ENCODE data around the gene NFATC4. TPM values are rescaled to one million over a fixed set of nuclear protein-coding genes. Genes with fewer than 3 reads are reported as not detected.
A peak's percentile ranks its signal among the peaks of the same experiment; 100 is the strongest.

NFATC4 gene
- total RNA-seq, 1 experiment from 2014 or later = 15.1 TPM

DNA sequence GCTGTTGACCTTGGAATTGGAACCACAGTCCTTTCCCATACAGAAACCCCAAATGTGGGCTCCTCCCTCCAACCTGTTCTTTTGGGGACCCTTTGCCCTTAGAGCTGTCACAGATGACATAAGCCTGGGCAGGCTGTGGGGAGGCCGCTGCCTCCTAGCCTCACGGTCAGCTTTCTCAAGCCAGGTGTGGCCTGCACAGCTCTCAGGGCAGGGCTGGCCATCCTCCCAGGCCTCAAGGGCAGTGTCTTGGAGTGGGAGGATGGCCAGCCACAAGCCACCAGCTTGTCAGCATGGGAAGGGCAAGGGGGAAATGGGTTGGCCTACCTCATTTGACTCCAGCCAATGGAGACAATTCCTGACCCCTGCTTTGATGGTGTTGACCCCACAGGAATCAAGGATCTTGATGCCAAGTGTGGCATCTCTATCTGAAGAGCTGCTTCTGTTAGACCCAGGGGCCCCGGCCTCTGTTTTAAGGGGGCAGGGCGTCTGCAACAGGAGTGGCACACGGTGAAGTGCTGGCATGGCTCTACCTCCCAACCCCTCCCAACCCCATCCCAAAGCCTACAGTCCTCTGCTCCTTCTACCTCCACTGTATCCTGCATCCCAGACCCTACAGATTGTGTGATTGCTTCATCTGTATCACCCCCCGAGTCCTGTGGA lies 50.0 kb downstream of the NFATC4 start:
- Histone ChIP-seq H4K20me1 (ENCODE audit: low read length) (no peaks in the 10 kb centered on the region), H3K79me2 (ENCODE audit: low read length) (no peaks in the 10 kb centered on the region), H3K27ac (ENCODE audit: low read length) (peak overlapping the region; percentile 71), H3K9me2 (replicated peaks; ENCODE audit: low read length) (no peaks in the 10 kb centered on the region), H3F3A (ENCODE audit: low read length, unreplicated experiment) (peaks cover 4% of the 10 kb centered on the region), H3K36me3 (ENCODE audit: low read depth, low read length) (no peaks in the 10 kb centered on the region), H3K4me2 (ENCODE audit: low read length) (peak overlapping the region; percentile 34; the same call in 1 of the 2 replicates), H3K9me3 (ENCODE audit: low read length) (no peaks in the 10 kb centered on the region), H3K27me3 (ENCODE audit: low read length) (no peaks in the 10 kb centered on the region), H3K9ac (ENCODE audit: low read length) (no peak overlapping the region), H2AFZ (ENCODE audit: low read length) (0 out of 2 replicates have a peak overlapping the region, but pooled peaks have one; percentile 10), H3K4me1 (ENCODE audit: insufficient read depth, low read length) (peaks cover 20% of the 10 kb centered on the region), H3K4me3 (ENCODE audit: low read length) (no peak overlapping the region)
- TF ChIP-seq EZH2phosphoT487 (IDR thresholded peaks at IDR 0.05; ENCODE audit: borderline replicate concordance, low read length) (no peak), CTCF (conservative IDR thresholded peaks at IDR 0.05; ENCODE audit: low read depth, low read length) (no peak), EZH2 (IDR thresholded peaks at IDR 0.05; ENCODE audit: low read length, unreplicated experiment) (no peak)
- ATAC-seq (no peak), DNase-seq (no peak)
- intact Hi-C loops (cut with micrococcal nuclease) = no loop called here
- CTCF ChIA-PET = interaction anchor here (0.7 kb wide), 1 partner anchor 271 kb away, joined by 4 read pairs; no protein-coding TSS in a partner anchor
- POLR2A ChIA-PET (ENCODE audit: unreplicated experiment) = no interaction called here
- no TSS peak for BruUV-seq (replicated peaks)

DNA sequence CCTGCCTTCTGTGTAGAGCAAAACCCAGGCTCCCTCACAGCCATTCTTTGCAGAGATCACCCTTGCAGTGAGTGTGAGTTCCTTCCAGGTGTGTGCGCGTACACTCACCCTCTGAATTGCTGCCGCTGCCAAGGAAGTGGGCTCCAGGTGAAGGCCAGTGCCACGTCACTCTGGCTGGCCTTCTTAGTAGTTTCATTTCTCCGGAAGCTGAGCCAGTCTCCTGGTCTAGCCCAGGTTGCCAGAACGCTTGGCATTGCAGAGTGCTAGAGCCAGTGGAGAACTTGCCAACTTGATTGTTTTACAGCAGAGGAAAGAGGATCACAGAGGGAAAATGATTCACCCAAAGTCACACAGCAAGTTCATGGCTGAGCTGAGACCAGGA lies 50.5 kb downstream of the NFATC4 start:
- intact Hi-C loops (cut with micrococcal nuclease) = no loop called here
- 0 out of 2 replicates have a peak overlapping the region, but pooled peaks have one; percentile 10 for H2AFZ ChIP-seq (ENCODE audit: low read length)
- no peaks in the 10 kb centered on the region for H4K20me1 ChIP-seq (ENCODE audit: low read length)
- no peak overlapping the region for H3K9ac ChIP-seq (ENCODE audit: low read length)
- no TSS peak for BruUV-seq (replicated peaks)
- no peak overlapping the region for H3K4me3 ChIP-seq (ENCODE audit: low read length)
- DNase-seq = peak; percentile 93
- H3K4me2 ChIP-seq (ENCODE audit: low read length) = peak overlapping the region; percentile 34
- peak overlapping the region; percentile 71 for H3K27ac ChIP-seq (ENCODE audit: low read length)
- H3K36me3 ChIP-seq (ENCODE audit: low read depth, low read length) = no peaks in the 10 kb centered on the region
- H3K79me2 ChIP-seq (ENCODE audit: low read length) = no peaks in the 10 kb centered on the region
- POLR2A ChIA-PET (ENCODE audit: unreplicated experiment) = interaction anchor here (0.6 kb wide), 1 partner anchor 11 kb away, joined by 3 read pairs; the partner anchor contains the start of gene KHNYN
- TF ChIP-seq CTCF (conservative IDR thresholded peaks at IDR 0.05; ENCODE audit: low read depth, low read length) = no peak
- TF ChIP-seq EZH2phosphoT487 (IDR thresholded peaks at IDR 0.05; ENCODE audit: borderline replicate concordance, low read length) = no peak
- TF ChIP-seq EZH2 (IDR thresholded peaks at IDR 0.05; ENCODE audit: low read length, unreplicated experiment) = no peak
- no peaks in the 10 kb centered on the region for H3K9me2 ChIP-seq (replicated peaks; ENCODE audit: low read length)
- no peaks in the 10 kb centered on the region for H3K27me3 ChIP-seq (ENCODE audit: low read length)
- peak; percentile 92 for ATAC-seq
- CTCF ChIA-PET = interaction anchor here (0.7 to 1.2 kb wide), 3 partner anchors 13 to 321 kb away, joined by 3 to 7 read pairs (median 4); no protein-coding TSS in a partner anchor
- H3K9me3 ChIP-seq (ENCODE audit: low read length) = no peaks in the 10 kb centered on the region
- peaks cover 20% of the 10 kb centered on the region for H3K4me1 ChIP-seq (ENCODE audit: insufficient read depth, low read length)
- peaks cover 4% of the 10 kb centered on the region for H3F3A ChIP-seq (ENCODE audit: low read length, unreplicated experiment)

DNA sequence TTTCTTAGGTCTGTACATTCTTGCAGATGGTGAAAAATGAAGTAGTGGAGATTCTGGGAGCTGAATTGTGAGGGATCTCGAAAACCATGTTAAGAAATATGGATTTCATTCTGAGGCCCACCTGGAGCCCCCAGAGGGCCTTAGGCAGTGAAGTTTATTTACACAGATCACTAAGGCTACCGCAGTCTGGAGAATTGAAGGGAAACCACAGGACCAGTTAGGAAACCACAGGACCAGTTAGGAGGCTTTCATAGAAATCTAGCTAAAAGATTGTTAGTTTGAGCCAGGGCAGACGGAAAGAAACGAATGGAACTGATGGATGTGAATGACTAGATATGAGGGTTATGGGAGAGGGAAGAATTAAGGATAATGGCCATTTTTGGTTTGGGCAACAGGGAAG lies 54.3 kb downstream of the NFATC4 start:
- Histone ChIP-seq H3F3A (ENCODE audit: low read length, unreplicated experiment) (peaks cover 4% of the 10 kb centered on the region), H3K4me2 (ENCODE audit: low read length) (no peak overlapping the region), H3K9me3 (ENCODE audit: low read length) (no peaks in the 10 kb centered on the region), H3K4me3 (ENCODE audit: low read length) (no peak overlapping the region), H3K4me1 (ENCODE audit: insufficient read depth, low read length) (peaks cover 39% of the 10 kb centered on the region), H3K27me3 (ENCODE audit: low read length) (no peaks in the 10 kb centered on the region), H3K27ac (ENCODE audit: low read length) (no peak overlapping the region), H3K79me2 (ENCODE audit: low read length) (no peaks in the 10 kb centered on the region), H2AFZ (ENCODE audit: low read length) (no peak overlapping the region), H3K9me2 (replicated peaks; ENCODE audit: low read length) (no peaks in the 10 kb centered on the region), H3K9ac (ENCODE audit: low read length) (no peak overlapping the region), H4K20me1 (ENCODE audit: low read length) (no peaks in the 10 kb centered on the region), H3K36me3 (ENCODE audit: low read depth, low read length) (no peaks in the 10 kb centered on the region)
- intact Hi-C loops (cut with micrococcal nuclease) = no loop called here
- no TSS peak for BruUV-seq (replicated peaks)
- TF ChIP-seq EZH2phosphoT487 (IDR thresholded peaks at IDR 0.05; ENCODE audit: borderline replicate concordance, low read length) (no peak), EZH2 (IDR thresholded peaks at IDR 0.05; ENCODE audit: low read length, unreplicated experiment) (no peak), CTCF (conservative IDR thresholded peaks at IDR 0.05; ENCODE audit: low read depth, low read length) (no peak)
- POLR2A ChIA-PET (ENCODE audit: unreplicated experiment) = no interaction called here
- no peak for ATAC-seq
- CTCF ChIA-PET = no interaction called here
- DNase-seq = no peak
